ENCODE measurements around the gene MCAM. TPM values are rescaled to one million over a fixed set of nuclear protein-coding genes. Genes with fewer than 3 reads are reported as not detected.

Gene MCAM
- total RNA-seq, 3 donors from 2014 or later (not counting 1 experiment from before 2014, with no cell fraction given), result 0.11 to 2.0 (median 0.19) TPM

- Histone ChIP-seq H3K4me1 (ENCODE audit: control insufficient read depth, insufficient read depth, low read length) (peaks cover 9% of the 10 kb centered on the region), H3K4me3 (ENCODE audit: low read length) (no peak overlapping the region), H3K27me3 (ENCODE audit: control insufficient read depth, insufficient read depth, low read length) (no peaks in the 10 kb centered on the region), H3K36me3 (ENCODE audit: control insufficient read depth, insufficient read depth, low read length) (peaks cover 61% of the 10 kb centered on the region), H3K27ac (ENCODE audit: low read length) (no peak overlapping the region), H3K9me3 (ENCODE audit: control insufficient read depth, insufficient read depth, low read length) (no peaks in the 10 kb centered on the region)
- Mint-ChIP-seq H3K4me3 (no peak overlapping the region), H3K4me1 (peaks cover 7 to 8% of the 10 kb centered on the region in 2 donors), H3K9me3 (no peaks in the 10 kb centered on the region), H3K36me3 (peaks cover 22% of the 10 kb centered on the region), H3K27me3 (ENCODE audit: low read depth in 2 of 2) (no peaks in the 10 kb centered on the region), H3K27ac (no peak overlapping the region)
- DNase-seq, result no peak
- ATAC-seq, result no peak
- intact Hi-C loops (cut with micrococcal nuclease), result no loop called here
- 93% methylated on average over 1 of the region's 1 CpG for WGBS (ENCODE audit: insufficient coverage)
- TF ChIP-seq CTCF (IDR thresholded peaks at IDR 0.05), result no peak
Measured at GRCh38 chr11:119277660-119278059, 39.3 kb downstream of the MCAM start.

- Histone ChIP-seq H3K36me3 (ENCODE audit: control insufficient read depth, insufficient read depth, low read length) (peaks cover 50% of the 10 kb centered on the region), H3K9me3 (ENCODE audit: control insufficient read depth, insufficient read depth, low read length) (no peaks in the 10 kb centered on the region), H3K4me1 (ENCODE audit: control insufficient read depth, insufficient read depth, low read length) (no peaks in the 10 kb centered on the region), H3K27ac (ENCODE audit: low read length) (no peak overlapping the region), H3K4me3 (ENCODE audit: low read length) (no peak overlapping the region), H3K27me3 (ENCODE audit: control insufficient read depth, insufficient read depth, low read length) (no peaks in the 10 kb centered on the region)
- TF ChIP-seq CTCF (IDR thresholded peaks at IDR 0.05), result no peak
- ATAC-seq (no peak), DNase-seq (no peak)
- intact Hi-C loops (cut with micrococcal nuclease), result no loop called here
- Mint-ChIP-seq H3K27me3 (ENCODE audit: low read depth in 2 of 2) (no peaks in the 10 kb centered on the region), H3K27ac (no peak overlapping the region), H3K9me3 (no peaks in the 10 kb centered on the region), H3K4me1 (peaks cover 0 to under 1% of the 10 kb centered on the region in 2 donors), H3K36me3 (peaks cover 23% of the 10 kb centered on the region), H3K4me3 (no peak overlapping the region)
- 97% methylated on average over 6 of the region's 6 CpGs for WGBS (ENCODE audit: insufficient coverage)
Measured at GRCh38 chr11:119273721-119274120, 43.2 kb downstream of the MCAM start.

GRCh38 chr11:119267645-119268044 lies 49.3 kb downstream of the MCAM start:
- Mint-ChIP-seq H3K36me3 (peaks cover 7% of the 10 kb centered on the region), H3K4me1 (peaks cover 18 to 26% of the 10 kb centered on the region in 2 donors), H3K27me3 (ENCODE audit: low read depth in 2 of 2) (no peaks in the 10 kb centered on the region), H3K4me3 (no peak overlapping the region), H3K9me3 (no peaks in the 10 kb centered on the region), H3K27ac (peak overlapping the region in 1 of 2 donors; percentile 2)
- no peak for ATAC-seq
- H3K27me3 ChIP-seq (ENCODE audit: control insufficient read depth, insufficient read depth, low read length), result no peaks in the 10 kb centered on the region
- H3K27ac ChIP-seq (ENCODE audit: low read length), result no peak overlapping the region
- no peak for TF ChIP-seq CTCF (IDR thresholded peaks at IDR 0.05)
- H3K36me3 ChIP-seq (ENCODE audit: control insufficient read depth, insufficient read depth, low read length), result peaks cover 5% of the 10 kb centered on the region
- H3K4me3 ChIP-seq (ENCODE audit: low read length), result no peak overlapping the region
- peaks cover 10% of the 10 kb centered on the region for H3K4me1 ChIP-seq (ENCODE audit: control insufficient read depth, insufficient read depth, low read length)
- WGBS (ENCODE audit: insufficient coverage), result 93% methylated on average over 5 of the region's 5 CpGs
- intact Hi-C loops (cut with micrococcal nuclease), result no loop called here
- no peaks in the 10 kb centered on the region for H3K9me3 ChIP-seq (ENCODE audit: control insufficient read depth, insufficient read depth, low read length)
- no peak for DNase-seq

GRCh38 chr11:119266517-119267255 lies 50.2 kb downstream of the MCAM start:
- no peak for TF ChIP-seq CTCF (IDR thresholded peaks at IDR 0.05)
- Mint-ChIP-seq H3K36me3 (no peaks in the 10 kb centered on the region), H3K27ac (peak overlapping the region; percentile 0 to 27), H3K27me3 (ENCODE audit: low read depth in 2 of 2) (no peaks in the 10 kb centered on the region), H3K9me3 (no peaks in the 10 kb centered on the region), H3K4me1 (peaks cover 18 to 26% of the 10 kb centered on the region in 2 donors), H3K4me3 (no peak overlapping the region)
- no peak overlapping the region for H3K4me3 ChIP-seq (ENCODE audit: low read length)
- WGBS (ENCODE audit: insufficient coverage), result 90% methylated on average over 7 of the region's 7 CpGs
- intact Hi-C loops (cut with micrococcal nuclease), result no loop called here
- H3K27me3 ChIP-seq (ENCODE audit: control insufficient read depth, insufficient read depth, low read length), result no peaks in the 10 kb centered on the region
- H3K36me3 ChIP-seq (ENCODE audit: control insufficient read depth, insufficient read depth, low read length), result no peaks in the 10 kb centered on the region
- H3K9me3 ChIP-seq (ENCODE audit: control insufficient read depth, insufficient read depth, low read length), result no peaks in the 10 kb centered on the region
- ATAC-seq, result no peak
- no peak overlapping the region for H3K27ac ChIP-seq (ENCODE audit: low read length)
- H3K4me1 ChIP-seq (ENCODE audit: control insufficient read depth, insufficient read depth, low read length), result peaks cover 10% of the 10 kb centered on the region
- peak in 1 of 2 donors; percentile 37 for DNase-seq

Data from natural killer cell (primary cell).